ENCODE measurements around the gene SERPINE1. TPM values are rescaled to one million over a fixed set of nuclear protein-coding genes. Genes with fewer than 3 reads are reported as not detected.

The SERPINE1 gene
- total RNA-seq, result 2,093 and 7,246 TPM in 2 replicates

DNA sequence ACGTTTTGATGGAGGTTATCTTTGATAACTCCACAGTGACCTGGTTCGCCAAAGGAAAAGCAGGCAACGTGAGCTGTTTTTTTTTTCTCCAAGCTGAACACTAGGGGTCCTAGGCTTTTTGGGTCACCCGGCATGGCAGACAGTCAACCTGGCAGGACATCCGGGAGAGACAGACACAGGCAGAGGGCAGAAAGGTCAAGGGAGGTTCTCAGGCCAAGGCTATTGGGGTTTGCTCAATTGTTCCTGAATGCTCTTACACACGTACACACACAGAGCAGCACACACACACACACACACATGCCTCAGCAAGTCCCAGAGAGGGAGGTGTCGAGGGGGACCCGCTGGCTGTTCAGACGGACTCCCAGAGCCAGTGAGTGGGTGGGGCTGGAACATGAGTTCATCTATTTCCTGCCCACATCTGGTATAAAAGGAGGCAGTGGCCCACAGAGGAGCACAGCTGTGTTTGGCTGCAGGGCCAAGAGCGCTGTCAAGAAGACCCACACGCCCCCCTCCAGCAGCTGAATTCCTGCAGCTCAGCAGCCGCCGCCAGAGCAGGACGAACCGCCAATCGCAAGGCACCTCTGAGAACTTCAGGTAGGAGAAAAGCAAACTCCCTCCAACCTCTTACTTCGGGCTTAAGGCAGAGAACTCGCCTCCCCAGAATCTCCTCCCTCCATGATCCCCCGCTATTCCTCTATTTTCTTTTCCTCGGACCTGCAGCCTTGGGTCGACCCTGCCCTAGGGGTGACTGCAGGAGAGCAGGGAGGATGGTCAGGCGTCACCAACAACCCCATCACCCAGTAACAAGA is at the start of gene SERPINE1:
SERPINE1 (plus strand) TSS at position 454 of the 809 bp plus-strand sequence. CDS start 1,290 bp downstream, outside the sequence.

GRCh38 chr7:101085162-101085964 is 41.5 kb upstream of the SERPINE1 start, which contains the start of gene TRIM56:
TRIM56 (plus strand) TSS chr7:101085481; CDS start chr7:101087313, 1,832 bp downstream.

GRCh38 chr7:101153969-101154692 is 27.2 kb downstream of the SERPINE1 start, which contains the start of gene AP1S1:
AP1S1 (plus strand) TSS chr7:101154476; CDS start chr7:101154515, 39 bp downstream.

GRCh38 chr7:101165075-101165957 is 38.4 kb downstream of the SERPINE1 start, which contains the start of gene VGF:
VGF (minus strand) TSS chr7:101165569; CDS start chr7:101164843, 726 bp downstream.

GRCh38 chr7:101180130-101180755 is 53.3 kb downstream of the SERPINE1 start, which contains the start of gene NAT16:
NAT16 (minus strand) TSS chr7:101180293; CDS start chr7:101174807, 5,486 bp downstream.

Other genes with a start within 250 kb of the SERPINE1 start
- 6.4 and 8.6 TPM in 2 replicates for gene UFSP1, start 237.4 kb upstream of the SERPINE1 start, total RNA-seq
- 0.30 and 0.74 TPM in 2 replicates for gene ACHE, start 231.2 kb upstream of the SERPINE1 start, total RNA-seq
- not detected in 2 replicates for gene MUC3A, start 177.6 kb upstream of the SERPINE1 start, total RNA-seq
- 0.60 and 1.2 TPM in 2 replicates for gene MUC12, start 157.5 kb upstream of the SERPINE1 start, total RNA-seq
- gene MUC17, start 107.0 kb upstream of the SERPINE1 start, total RNA-seq, result not detected in 2 replicates
- 14.3 and 36.2 TPM in 2 replicates for gene TRIM56, start 41.6 kb upstream of the SERPINE1 start, total RNA-seq
- gene AP1S1, start 27.4 kb downstream of the SERPINE1 start, total RNA-seq, result 162 and 177 TPM in 2 replicates
- gene VGF, start 38.5 kb downstream of the SERPINE1 start, total RNA-seq, result 3.0 and 20.7 TPM in 2 replicates
- not detected in 2 replicates for gene NAT16, start 53.2 kb downstream of the SERPINE1 start, total RNA-seq
- not detected in 2 replicates for gene MOGAT3, start 73.9 kb downstream of the SERPINE1 start, total RNA-seq
- gene PLOD3, start 90.5 kb downstream of the SERPINE1 start, total RNA-seq, result 156 and 234 TPM in 2 replicates
- gene ZNHIT1, start 91.1 kb downstream of the SERPINE1 start, total RNA-seq, result 48.0 and 99.5 TPM in 2 replicates
- 2.1 and 2.9 TPM in 2 replicates for gene CLDN15, start 110.7 kb downstream of the SERPINE1 start, total RNA-seq
- 128 and 264 TPM in 2 replicates for gene FIS1, start 118.0 kb downstream of the SERPINE1 start, total RNA-seq
- 18.9 and 23.8 TPM in 2 replicates for gene IFT22, start 194.7 kb downstream of the SERPINE1 start, total RNA-seq
- gene COL26A1, start 235.8 kb downstream of the SERPINE1 start, total RNA-seq, result not detected in 2 replicates

Data from smooth muscle cell of the umbilical artery (primary cell).